Kidney (tissue), 14 donors: Measurements from ENCODE around the gene ABHD17A. TPM values are rescaled to one million over a fixed set of nuclear protein-coding genes. Genes with fewer than 3 reads are reported as not detected.

Experiments
- DNase-seq, 5 donors: peaks; one replicate each; pipeline ENCODE4 v3.0.0-alpha.2; 2013 to 2020
- FAIRE-seq: peaks from 2 replicates; lab custom pipeline; 2012; peaks lifted over from hg19 to GRCh38; lab: Jason Lieb, UNC
- H3K27ac ChIP-seq, 2 donors: one replicate each; pipeline ENCODE4 v1.7.0; 2013; ENCODE audit warnings: low read depth in 2 of 2, low read length in 2 of 2, inconsistent platforms in 1 of 2
- H3K27me3 ChIP-seq: one replicate; pipeline ENCODE4 v1.7.1; 2013; ENCODE audit warnings: low read length, inconsistent platforms; ENCODE audit not compliant: control insufficient read depth, insufficient read depth
- H3K36me3 ChIP-seq, 3 donors: one replicate each; pipeline versions ENCODE4 v1.7.0 to v1.7.1; 2013; ENCODE audit warnings: low read length in 3 of 3, control low read depth in 1 of 3, inconsistent platforms in 1 of 3; ENCODE audit not compliant: insufficient read depth in 3 of 3, control insufficient read depth in 2 of 3
- H3K4me1 ChIP-seq, 3 donors: one replicate each; pipeline versions ENCODE4 v1.7.0 to v1.7.1; 2013; ENCODE audit warnings: low read length in 3 of 3, inconsistent platforms in 1 of 3, low read depth in 1 of 3; ENCODE audit not compliant: control insufficient read depth in 2 of 3, insufficient read depth in 2 of 3
- H3K4me3 ChIP-seq, 3 donors: one replicate each; pipeline versions ENCODE4 v1.7.0 to v1.8.1; 2013; ENCODE audit warnings: low read length in 3 of 3, control low read depth in 1 of 3, inconsistent platforms in 1 of 3
- H3K9ac ChIP-seq, 3 donors: one replicate each; pipeline versions ENCODE4 v1.7.0 to v1.7.1; 2013; ENCODE audit warnings: low read length in 3 of 3, control low read depth in 1 of 3, inconsistent platforms in 1 of 3
- H3K9me3 ChIP-seq, 3 donors: one replicate each; pipeline versions ENCODE4 v1.7.0 to v1.7.1; 2013; ENCODE audit warnings: low read length in 3 of 3, control low read depth in 1 of 3, inconsistent platforms in 1 of 3; ENCODE audit not compliant: control insufficient read depth in 2 of 3, insufficient read depth in 1 of 3
- CTCF ChIP-seq: IDR thresholded peaks from 3 replicates; pipeline ENCODE4 v1.5.1; 2012; ENCODE audit warnings: mild to moderate bottlenecking, moderate library complexity, borderline replicate concordance; ENCODE audit not compliant: insufficient read depth; ENCODE audit errors: extremely low read depth
- intact Hi-C: fragments of 100-400 bp; cut with DNase I; formaldehyde crosslinking; loops from one replicate; pipeline ENCODE4 v1.11.1; 2022
- polyA plus RNA-seq: library from polyadenylated mRNA; stranded (reverse); fragments of 350-450 nt; fragmentation: Illumina TruSeq; extraction: RNeasy Lipid Tissue Mini Kit (QIAGEN cat#74804); gene quantifications from one replicate; pipeline ENCODE4 v1.2.3, GENCODE V29; 2014; ENCODE audit warnings: low read depth, low replicate concordance; ENCODE audit not compliant: insufficient read depth
- total RNA-seq: library from RNA; stranded (reverse); fragmentation: NEBNext Ultra II Directional; extraction: Animal tissue kit (Norgen Biotek cat#: 25700); gene quantifications from one replicate; pipeline ENCODE4 v1.2.1, GENCODE V29; 2021
- donor health status: control.
- donor health status: control.
- donor health status: control.
- donor health status: control.
- donor health status: control.
- donor health status: DM: yes; HTN: yes; CAD: no.
- donor health status: Normal renal cell carcinoma (clear cell type).

Gene ABHD17A
- total and polyA plus RNA-seq, 2 donors from 2014 or later: 63.8 to 65.1 TPM

GRCh38 chr19:1828279-1829238 is 56.7 kb downstream of the ABHD17A start:
- no peak overlapping the region for H3K27ac ChIP-seq
- H3K36me3 ChIP-seq: peaks cover 0 to 5% (median 3%) of the 10 kb centered on the region in 3 donors
- no peak for FAIRE-seq
- H3K4me3 ChIP-seq: peak overlapping the region in 1 of 3 donors; percentile 29
- intact Hi-C loops: no loop called here
- no peak for TF ChIP-seq CTCF
- peaks cover 0 to 8% (median 3%) of the 10 kb centered on the region in 3 donors for H3K4me1 ChIP-seq
- no peaks in the 10 kb centered on the region for H3K27me3 ChIP-seq
- no peak overlapping the region for H3K9ac ChIP-seq
- peak in 1 of 5 donors; percentile 73 for DNase-seq
- no peaks in the 10 kb centered on the region for H3K9me3 ChIP-seq

GRCh38 chr19:1827566-1828278 is 57.6 kb downstream of the ABHD17A start:
- FAIRE-seq (no peak), DNase-seq (no peak)
- no peak for TF ChIP-seq CTCF
- no peaks in the 10 kb centered on the region for H3K27me3 ChIP-seq
- peaks cover 0 to 8% (median 3%) of the 10 kb centered on the region in 3 donors for H3K4me1 ChIP-seq
- H3K36me3 ChIP-seq: peaks cover 0 to 5% (median 3%) of the 10 kb centered on the region in 3 donors
- intact Hi-C loops: no loop called here
- H3K9ac ChIP-seq: no peak overlapping the region
- H3K27ac ChIP-seq: peak overlapping the region in 1 of 2 donors; percentile 43
- H3K4me3 ChIP-seq: peak overlapping the region in 1 of 3 donors; percentile 29
- no peaks in the 10 kb centered on the region for H3K9me3 ChIP-seq

Other genes with a start within 250 kb of the ABHD17A start
- 50.2 TPM for gene TCF3, start 232.9 kb downstream of the ABHD17A start, total RNA-seq
- 20.3 TPM for gene TCF3, start 232.9 kb downstream of the ABHD17A start, polyA plus RNA-seq
- gene ONECUT3, start 132.0 kb downstream of the ABHD17A start, total RNA-seq: not detected
- not detected for gene ONECUT3, start 132.0 kb downstream of the ABHD17A start, polyA plus RNA-seq
- 3.6 TPM for gene ATP8B3, start 73.2 kb downstream of the ABHD17A start, total RNA-seq
- 0.24 TPM for gene ATP8B3, start 73.2 kb downstream of the ABHD17A start, polyA plus RNA-seq
- 36.8 TPM for gene REXO1, start 37.0 kb downstream of the ABHD17A start, total RNA-seq
- gene REXO1, start 37.0 kb downstream of the ABHD17A start, polyA plus RNA-seq: 12.1 TPM
- 22.2 TPM for gene KLF16, start 21.9 kb downstream of the ABHD17A start, total RNA-seq
- gene KLF16, start 21.9 kb downstream of the ABHD17A start, polyA plus RNA-seq: 10.4 TPM
- gene ADAT3, start 19.9 kb upstream of the ABHD17A start, total RNA-seq: 10.3 TPM
- 6.1 TPM for gene ADAT3, start 19.9 kb upstream of the ABHD17A start, polyA plus RNA-seq
- gene SCAMP4, start 19.9 kb upstream of the ABHD17A start, total RNA-seq: 90.1 TPM
- gene SCAMP4, start 19.9 kb upstream of the ABHD17A start, polyA plus RNA-seq: 49.5 TPM
- gene CSNK1G2, start 55.7 kb upstream of the ABHD17A start, total RNA-seq: 66.2 TPM
- gene CSNK1G2, start 55.7 kb upstream of the ABHD17A start, polyA plus RNA-seq: 33.1 TPM
- 70.3 TPM for gene BTBD2, start 130.2 kb upstream of the ABHD17A start, total RNA-seq
- 57.0 TPM for gene BTBD2, start 130.2 kb upstream of the ABHD17A start, polyA plus RNA-seq
- 190 TPM for gene MKNK2, start 165.7 kb upstream of the ABHD17A start, total RNA-seq
- 67.2 TPM for gene MKNK2, start 165.7 kb upstream of the ABHD17A start, polyA plus RNA-seq
- 59.7 TPM for gene MOB3A, start 210.8 kb upstream of the ABHD17A start, total RNA-seq
- gene MOB3A, start 210.8 kb upstream of the ABHD17A start, polyA plus RNA-seq: 16.9 TPM
- 4.3 TPM for gene IZUMO4, start 211.4 kb upstream of the ABHD17A start, total RNA-seq
- gene IZUMO4, start 211.4 kb upstream of the ABHD17A start, polyA plus RNA-seq: 8.9 TPM